ENCODE results near the gene C1orf94. TPM values are rescaled to one million over a fixed set of nuclear protein-coding genes. Genes with fewer than 3 reads are reported as not detected.

The C1orf94 gene
- total RNA-seq, 1 donor from 2014 or later = not detected

GRCh38 chr1:34267326-34267725 lies 90.6 kb downstream of the C1orf94 start:
- Mint-ChIP-seq H3K4me1 (ENCODE audit: unreplicated experiment) (no peaks in the 10 kb centered on the region), H3K4me3 (ENCODE audit: unreplicated experiment) (no peak overlapping the region), H3K9me3 (ENCODE audit: unreplicated experiment) (peaks cover 49% of the 10 kb centered on the region), H3K27ac (ENCODE audit: unreplicated experiment) (no peak overlapping the region), H3K27me3 (ENCODE audit: unreplicated experiment) (no peaks in the 10 kb centered on the region), H3K36me3 (ENCODE audit: unreplicated experiment) (no peaks in the 10 kb centered on the region)
- TF ChIP-seq, protein P1, sequence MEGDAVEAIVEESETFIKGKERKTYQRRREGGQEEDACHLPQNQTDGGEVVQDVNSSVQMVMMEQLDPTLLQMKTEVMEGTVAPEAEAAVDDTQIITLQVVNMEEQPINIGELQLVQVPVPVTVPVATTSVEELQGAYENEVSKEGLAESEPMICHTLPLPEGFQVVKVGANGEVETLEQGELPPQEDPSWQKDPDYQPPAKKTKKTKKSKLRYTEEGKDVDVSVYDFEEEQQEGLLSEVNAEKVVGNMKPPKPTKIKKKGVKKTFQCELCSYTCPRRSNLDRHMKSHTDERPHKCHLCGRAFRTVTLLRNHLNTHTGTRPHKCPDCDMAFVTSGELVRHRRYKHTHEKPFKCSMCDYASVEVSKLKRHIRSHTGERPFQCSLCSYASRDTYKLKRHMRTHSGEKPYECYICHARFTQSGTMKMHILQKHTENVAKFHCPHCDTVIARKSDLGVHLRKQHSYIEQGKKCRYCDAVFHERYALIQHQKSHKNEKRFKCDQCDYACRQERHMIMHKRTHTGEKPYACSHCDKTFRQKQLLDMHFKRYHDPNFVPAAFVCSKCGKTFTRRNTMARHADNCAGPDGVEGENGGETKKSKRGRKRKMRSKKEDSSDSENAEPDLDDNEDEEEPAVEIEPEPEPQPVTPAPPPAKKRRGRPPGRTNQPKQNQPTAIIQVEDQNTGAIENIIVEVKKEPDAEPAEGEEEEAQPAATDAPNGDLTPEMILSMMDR (IDR thresholded peaks at IDR 0.05) = no peak
- peak; percentile 8 for DNase-seq (ENCODE audit: extremely low spot score, unreplicated experiment)

DNA sequence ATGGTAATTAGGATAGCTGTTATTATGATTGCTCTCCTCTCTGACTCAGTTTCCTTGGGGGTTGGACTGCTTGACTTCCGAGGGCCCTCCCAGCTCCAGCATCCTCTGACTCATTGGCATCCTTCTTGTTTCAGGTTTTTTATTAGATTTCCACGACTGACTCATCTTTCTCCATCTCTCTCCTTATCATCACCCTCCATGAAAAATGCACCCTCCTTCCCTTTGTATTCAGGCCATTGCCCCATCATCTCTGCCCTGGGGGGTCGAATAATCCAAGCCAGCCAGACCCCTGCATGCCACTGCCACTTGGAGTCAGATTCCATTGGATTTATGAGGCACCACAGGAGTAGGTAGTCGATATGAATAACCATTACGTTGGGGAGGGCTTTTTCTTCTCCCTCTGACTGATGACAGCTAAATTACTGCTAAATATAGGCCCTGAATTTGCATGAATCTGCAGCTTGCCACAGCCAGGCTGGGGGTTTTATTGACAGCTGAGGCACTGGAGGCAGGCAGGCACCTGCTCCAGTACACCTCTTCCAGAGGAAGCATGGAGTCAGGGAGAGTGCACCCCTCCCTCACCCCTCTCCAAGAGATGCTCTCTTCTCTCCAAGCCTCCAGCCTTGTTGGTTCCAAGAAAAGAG lies 91.7 kb downstream of the C1orf94 start:
- TF ChIP-seq, protein P1 (IDR thresholded peaks at IDR 0.05) = no peak
- DNase-seq (ENCODE audit: extremely low spot score, unreplicated experiment) = peak; percentile 57
- H3K36me3 Mint-ChIP-seq (ENCODE audit: unreplicated experiment) = no peaks in the 10 kb centered on the region
- H3K4me3 Mint-ChIP-seq (ENCODE audit: unreplicated experiment) = no peak overlapping the region
- no peak overlapping the region for H3K27ac Mint-ChIP-seq (ENCODE audit: unreplicated experiment)
- peaks cover 45% of the 10 kb centered on the region for H3K9me3 Mint-ChIP-seq (ENCODE audit: unreplicated experiment)
- no peaks in the 10 kb centered on the region for H3K4me1 Mint-ChIP-seq (ENCODE audit: unreplicated experiment)
- no peaks in the 10 kb centered on the region for H3K27me3 Mint-ChIP-seq (ENCODE audit: unreplicated experiment)

Other genes with a start within 250 kb of the C1orf94 start
- not detected in 2 replicates for gene CSMD2, start 11.7 kb upstream of the C1orf94 start, total RNA-seq

Data from osteocyte (in vitro differentiated cells).